Psoas muscle (tissue), 8 donors: Measurements from ENCODE around the gene FYN. TPM values are rescaled to one million over a fixed set of nuclear protein-coding genes. Genes with fewer than 3 reads are reported as not detected.

Experiments used
- ATAC-seq, 4 donors: fragments of 200-7000 bp; cut with Tn5 transposase; one replicate each; pipeline ENCODE4 v1.9.1; 2020; ENCODE audit warnings: moderate library complexity in 3 of 4, mild to moderate bottlenecking in 2 of 4
- DNase-seq, 2 donors: peaks; one replicate each; pipeline ENCODE4 v3.0.0-alpha.2; 2020
- H3K27ac ChIP-seq: fragments of 200-600 bp; one replicate; pipeline ENCODE4 v1.8.0; 2022
- H3K27me3 ChIP-seq, 3 donors: fragments of 200-600 bp in 1 of 3; one replicate each; pipeline versions ENCODE4 v1.6.1 to v1.8.0; 2013 to 2022; ENCODE audit warnings: low read length in 2 of 3, mild to moderate bottlenecking in 2 of 3, moderate library complexity in 1 of 3; ENCODE audit not compliant: insufficient read depth in 3 of 3
- H3K36me3 ChIP-seq, 2 donors: fragments of 200-600 bp in 1 of 2; one replicate each; pipeline versions ENCODE4 v1.6.1 to v1.8.0; 2013 to 2022; ENCODE audit warnings: low read depth in 1 of 2, mild to moderate bottlenecking in 1 of 2, moderate library complexity in 1 of 2; ENCODE audit not compliant: insufficient read depth in 1 of 2
- H3K4me1 ChIP-seq: fragments of 200-600 bp; one replicate; pipeline ENCODE4 v1.8.0; 2022
- H3K4me3 ChIP-seq: fragments of 200-600 bp; one replicate; pipeline ENCODE4 v1.8.0; 2022; ENCODE audit warnings: mild to moderate bottlenecking
- H3K9me3 ChIP-seq: fragments of 200-600 bp; one replicate; pipeline ENCODE4 v1.8.0; 2022
- WGBS, 3 donors: extraction: QIAGEN DNeasy Blood & Tissue Kit; methylation state at CpG; one replicate each; pipeline versions ENCODE4 v1.1.6 to v1.1.7; 2013; 5-methylcytosine and 5-hydroxymethylcytosine counted together
- intact Hi-C, 2 donors: fragments of 100-400 bp; cut with DNase I; formaldehyde crosslinking; loops; one replicate each; pipeline versions ENCODE4 v1.11.0 to v1.14.2; 2022
- polyA plus RNA-seq, 3 donors: library from polyadenylated mRNA; stranded (reverse); fragments of 200-250 nt; gene quantifications; one replicate each; pipeline ENCODE4 v1.2.3, GENCODE V29; 2013
- total RNA-seq, 4 donors: library from RNA; stranded (reverse); fragmentation: NEBNext Ultra II Directional in 2 of 4; extraction: Animal tissue kit (Norgen Biotek cat#: 25700) in 2 of 4; gene quantifications; one replicate each; pipeline versions ENCODE4 v1.2.1 to v1.2.4, GENCODE V29; 2021 to 2023
- TF ChIP-seq, protein P1 (sequence below): fragments of 200-600 bp; IDR thresholded peaks from one replicate; pipeline ENCODE4 v1.8.0; 2022; ENCODE audit warnings: antibody characterized with exemption
- donor health status: healthy with polysubstance abuse.
- donor health status: DM: no; HTN: no; CAD: no; lungs with moderate emphysema.
- donor health status: Bipolar disorder and iron deficiency.
- donor health status: healthy.
- donor health status: DM: yes; HTN: yes; CAD: no.
- donor health status: DM: no; HTN: no; CAD: no.
- donor health status: DM: no; HTN: no; CAD: no.
- donor health status: DM: yes; HTN: yes; CAD: no.

FYN gene
- total and polyA plus RNA-seq, 7 donors = 7.1 to 27.8 (median 12.3) TPM

- peak; percentile 65 to 88 (median 76) for ATAC-seq
- TF ChIP-seq, protein P1, sequence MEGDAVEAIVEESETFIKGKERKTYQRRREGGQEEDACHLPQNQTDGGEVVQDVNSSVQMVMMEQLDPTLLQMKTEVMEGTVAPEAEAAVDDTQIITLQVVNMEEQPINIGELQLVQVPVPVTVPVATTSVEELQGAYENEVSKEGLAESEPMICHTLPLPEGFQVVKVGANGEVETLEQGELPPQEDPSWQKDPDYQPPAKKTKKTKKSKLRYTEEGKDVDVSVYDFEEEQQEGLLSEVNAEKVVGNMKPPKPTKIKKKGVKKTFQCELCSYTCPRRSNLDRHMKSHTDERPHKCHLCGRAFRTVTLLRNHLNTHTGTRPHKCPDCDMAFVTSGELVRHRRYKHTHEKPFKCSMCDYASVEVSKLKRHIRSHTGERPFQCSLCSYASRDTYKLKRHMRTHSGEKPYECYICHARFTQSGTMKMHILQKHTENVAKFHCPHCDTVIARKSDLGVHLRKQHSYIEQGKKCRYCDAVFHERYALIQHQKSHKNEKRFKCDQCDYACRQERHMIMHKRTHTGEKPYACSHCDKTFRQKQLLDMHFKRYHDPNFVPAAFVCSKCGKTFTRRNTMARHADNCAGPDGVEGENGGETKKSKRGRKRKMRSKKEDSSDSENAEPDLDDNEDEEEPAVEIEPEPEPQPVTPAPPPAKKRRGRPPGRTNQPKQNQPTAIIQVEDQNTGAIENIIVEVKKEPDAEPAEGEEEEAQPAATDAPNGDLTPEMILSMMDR = peak; percentile 84
- Histone ChIP-seq H3K4me3 (peak overlapping the region; percentile 61), H3K4me1 (peaks cover 26% of the 10 kb centered on the region), H3K27me3 (no peaks in the 10 kb centered on the region), H3K36me3 (peaks cover 0 to 2% of the 10 kb centered on the region in 2 donors), H3K9me3 (no peaks in the 10 kb centered on the region), H3K27ac (no peak overlapping the region)
- 19 to 22% (median 19%) methylated on average over 5 of the region's 5 CpGs for WGBS, 3 donors
- peak; percentile 35 to 73 for DNase-seq
- intact Hi-C loops = loop anchor here (1.0 to 5.0 kb wide), 4 partner anchors 162 to 333 kb away; partner anchors contain the start of gene FYN (in 1 of the 2)
Measured at GRCh38 chr6:111709615-111710398, 163.4 kb downstream of the FYN start.

DNA sequence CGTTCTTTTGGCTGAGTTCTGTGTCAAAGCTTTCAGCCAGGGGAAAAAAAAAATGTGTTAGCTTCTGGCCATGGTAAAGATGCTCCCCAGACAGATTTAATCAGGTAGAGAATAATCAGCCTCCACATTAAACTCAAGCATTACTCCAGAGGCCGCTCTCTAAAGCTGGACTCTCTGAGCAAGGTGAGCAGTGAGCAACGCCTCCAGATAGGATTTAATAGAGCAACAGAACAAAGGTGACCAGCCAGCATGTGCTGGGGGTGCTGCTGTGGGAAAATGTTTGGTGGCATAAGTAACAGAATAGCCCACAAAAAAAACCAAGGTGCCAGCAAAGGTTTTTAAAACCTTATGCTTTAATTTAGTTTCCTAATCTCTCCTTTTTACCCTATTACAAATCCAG, 164.1 kb downstream of the FYN start:
- intact Hi-C loops = loop anchor here in 1 of 2 donors (5.0 kb wide), 1 partner anchor 328 kb away; no protein-coding TSS in a partner anchor
- ATAC-seq = no peak
- peaks cover 0 to 2% of the 10 kb centered on the region in 2 donors for H3K36me3 ChIP-seq
- peaks cover 26% of the 10 kb centered on the region for H3K4me1 ChIP-seq
- no peaks in the 10 kb centered on the region for H3K27me3 ChIP-seq
- H3K4me3 ChIP-seq = no peak overlapping the region
- TF ChIP-seq, protein P1 = no peak
- no peak for DNase-seq
- H3K27ac ChIP-seq = no peak overlapping the region
- 66 to 71% (median 67%) methylated on average over 3 of the region's 3 CpGs for WGBS, 3 donors
- no peaks in the 10 kb centered on the region for H3K9me3 ChIP-seq

DNA sequence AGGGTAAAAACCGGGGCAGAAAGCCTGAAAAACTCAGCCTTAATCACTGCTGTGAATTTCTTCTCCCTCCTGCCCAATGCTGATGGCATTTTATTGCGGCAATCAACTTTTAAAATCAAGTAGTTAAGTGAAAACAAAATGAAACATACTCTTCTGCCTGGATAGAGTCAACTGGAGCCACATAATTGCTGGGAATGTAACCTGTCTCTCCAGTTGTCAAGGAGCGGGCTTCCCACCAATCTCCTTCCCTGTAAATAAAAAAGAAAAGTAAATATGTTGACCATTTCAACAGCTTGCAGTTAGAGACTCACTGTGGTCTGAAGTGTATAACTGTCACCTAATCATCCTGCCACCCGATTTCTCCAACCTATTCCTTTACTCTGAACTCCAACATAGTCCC, 165.5 kb downstream of the FYN start:
- TF ChIP-seq, protein P1 = no peak
- Histone ChIP-seq H3K27me3 (no peaks in the 10 kb centered on the region), H3K4me1 (peaks cover 25% of the 10 kb centered on the region), H3K4me3 (no peak overlapping the region), H3K27ac (no peak overlapping the region), H3K9me3 (no peaks in the 10 kb centered on the region), H3K36me3 (peaks cover 0 to 2% of the 10 kb centered on the region in 2 donors)
- intact Hi-C loops = loop anchor here in 1 of 2 donors (5.0 kb wide), 1 partner anchor 330 kb away; no protein-coding TSS in a partner anchor
- DNase-seq (no peak), ATAC-seq (no peak)
- WGBS, 3 donors = 78 to 93% (median 91%) methylated on average over 4 of the region's 4 CpGs

- intact Hi-C loops = loop anchor here in 1 of 2 donors (5.0 kb wide), 1 partner anchor 330 kb away; no protein-coding TSS in a partner anchor
- WGBS, 3 donors = 68 to 83% (median 72%) methylated on average over 2 of the region's 2 CpGs
- Histone ChIP-seq H3K36me3 (peaks cover 0 to 2% of the 10 kb centered on the region in 2 donors), H3K27me3 (no peaks in the 10 kb centered on the region), H3K4me3 (no peak overlapping the region), H3K27ac (no peak overlapping the region), H3K4me1 (peaks cover 18% of the 10 kb centered on the region), H3K9me3 (no peaks in the 10 kb centered on the region)
- DNase-seq (no peak), ATAC-seq (no peak)
- TF ChIP-seq, protein P1 = no peak
Measured at GRCh38 chr6:111706841-111707391, 166.3 kb downstream of the FYN start.
